GM18867 (cell line): ENCODE data around the gene HIP1.
"Not testable (repeated sequence)": the region's sequence is repeated elsewhere in the genome, so short reads cannot be mapped to it uniquely, and the experiment has no call there.

Experiments used
- ATAC-seq: cut with Tn5 transposase; IDR thresholded peaks from one replicate; pipeline ENCODE4 v1.9.1; 2021; ENCODE audit warnings: mild to moderate bottlenecking, moderate library complexity; ENCODE audit not compliant: unreplicated experiment

Gene HIP1

GRCh38 chr7:75739796-75740672 lies 1.3 kb upstream of the HIP1 start:
- ATAC-seq: peak; percentile 23

GRCh38 chr7:75738975-75739795 lies 444 bp upstream of the HIP1 start:
- peak; percentile 91 for ATAC-seq

- no peak for ATAC-seq
These were observed 711 bp downstream of the HIP1 start for GRCh38 chr7:75737856-75738603.

- ATAC-seq: no peak
These were observed 3.0 kb downstream of the HIP1 start for GRCh38 chr7:75735581-75736350.

DNA sequence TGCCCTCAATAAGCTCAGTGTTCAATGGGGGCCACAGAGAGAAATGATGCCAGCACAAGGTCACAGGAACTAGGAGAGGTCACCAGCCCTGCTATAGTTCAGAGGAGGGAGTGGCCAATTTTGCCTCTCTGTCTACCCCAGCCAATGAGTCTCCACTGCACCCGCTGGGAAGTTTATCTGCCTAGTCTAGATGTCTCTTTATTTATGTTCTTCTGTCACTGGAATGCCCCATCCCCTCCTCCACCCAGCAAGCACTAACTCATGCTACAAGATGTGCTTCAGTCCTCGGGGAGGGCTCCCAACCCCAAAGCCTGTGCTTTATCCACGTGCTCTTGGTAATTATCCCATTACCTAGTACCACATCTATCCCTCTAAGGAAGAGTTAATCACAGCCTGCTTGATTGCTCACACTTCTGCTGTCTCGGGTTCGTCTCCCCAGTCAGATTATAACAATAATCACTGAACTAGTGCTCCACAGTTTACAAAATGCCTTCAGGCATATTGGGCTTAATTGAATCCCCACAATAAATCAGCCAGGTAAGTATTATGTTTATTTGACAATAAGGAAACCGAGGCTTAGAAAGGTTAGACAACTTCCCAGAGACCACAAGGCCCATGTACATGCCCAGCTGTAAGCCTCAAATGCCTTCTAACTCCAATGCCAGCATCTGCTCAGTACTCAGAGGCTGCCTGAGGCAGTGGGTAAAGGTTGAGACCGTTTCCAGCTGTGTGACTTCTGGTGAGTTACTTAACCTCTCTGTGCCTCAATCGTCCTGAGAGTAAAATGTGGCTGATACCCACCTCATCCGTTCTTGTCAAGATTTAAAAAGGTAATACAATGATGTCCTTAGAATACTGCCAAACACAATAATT lies 3.9 kb downstream of the HIP1 start:
- no peak for ATAC-seq

DNA sequence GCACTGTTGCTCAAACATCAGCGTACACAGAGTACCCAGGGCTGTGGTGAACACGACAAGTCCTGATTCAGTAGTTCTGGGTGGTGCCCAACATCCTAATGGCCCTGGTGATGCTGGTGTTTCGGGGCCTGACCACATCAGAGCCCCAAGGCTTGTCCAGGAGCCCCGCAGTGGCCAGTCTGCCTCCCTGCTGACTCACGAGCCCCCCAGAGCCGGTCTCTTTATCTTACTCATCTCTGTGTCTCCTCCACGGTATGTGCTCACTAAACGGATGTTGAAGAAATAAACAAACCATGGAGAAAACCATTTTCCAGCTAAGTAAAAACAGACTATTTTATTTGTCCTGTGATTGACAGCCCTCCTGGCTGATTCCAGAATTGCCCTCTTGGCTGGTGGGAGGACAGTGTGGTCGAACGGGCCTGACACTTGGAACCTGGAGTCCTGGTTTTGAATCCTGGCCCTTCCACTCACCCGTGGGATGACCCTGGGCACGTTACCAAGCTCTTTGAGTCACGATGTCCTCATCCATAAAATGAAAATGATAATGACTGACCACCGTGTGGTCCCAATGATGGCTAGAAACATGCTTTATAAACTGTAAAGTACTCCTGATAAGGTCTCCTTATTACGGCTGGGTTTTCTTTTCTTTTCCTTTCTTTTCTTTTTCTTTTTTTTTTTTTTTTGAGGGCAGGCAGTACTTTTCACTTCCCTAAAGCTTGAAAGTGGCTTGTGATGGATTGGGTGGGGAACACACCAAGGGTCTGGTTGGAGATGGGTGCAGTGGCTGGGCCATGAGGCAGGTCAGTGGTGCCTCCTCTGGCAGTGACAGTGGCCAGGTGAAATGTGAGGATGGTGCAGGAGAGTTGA lies 5.7 kb downstream of the HIP1 start:
- ATAC-seq: no peak

- ATAC-seq: no peak
These were observed 6.7 kb downstream of the HIP1 start for GRCh38 chr7:75732016-75732521.

GRCh38 chr7:75729851-75730274 lies 8.9 kb downstream of the HIP1 start:
- ATAC-seq: no peak

GRCh38 chr7:75727881-75728593 lies 10.7 kb downstream of the HIP1 start:
- no peak for ATAC-seq

DNA sequence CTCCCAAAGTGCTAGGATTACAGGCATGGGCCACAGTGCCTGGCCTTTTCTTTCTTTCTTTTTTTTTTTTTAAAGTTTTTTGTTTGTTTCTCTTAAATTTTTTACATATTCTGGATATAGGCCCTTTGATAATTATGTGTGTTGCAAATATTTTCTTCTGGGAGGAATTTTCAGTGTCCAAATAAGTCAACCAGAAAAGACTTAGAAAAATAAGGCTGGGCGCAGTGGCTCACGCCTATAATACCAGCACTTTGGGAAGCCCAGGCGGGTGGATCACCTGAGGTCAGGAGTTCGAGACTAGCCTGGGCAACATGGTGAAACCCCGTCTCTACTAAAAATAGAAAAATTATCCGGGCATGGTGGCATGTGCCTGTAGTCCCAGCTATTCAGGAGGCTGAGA lies 11.4 kb downstream of the HIP1 start:
- ATAC-seq: not testable (repeated sequence)

GRCh38 chr7:75725306-75725705 lies 13.4 kb downstream of the HIP1 start:
- no peak for ATAC-seq

DNA sequence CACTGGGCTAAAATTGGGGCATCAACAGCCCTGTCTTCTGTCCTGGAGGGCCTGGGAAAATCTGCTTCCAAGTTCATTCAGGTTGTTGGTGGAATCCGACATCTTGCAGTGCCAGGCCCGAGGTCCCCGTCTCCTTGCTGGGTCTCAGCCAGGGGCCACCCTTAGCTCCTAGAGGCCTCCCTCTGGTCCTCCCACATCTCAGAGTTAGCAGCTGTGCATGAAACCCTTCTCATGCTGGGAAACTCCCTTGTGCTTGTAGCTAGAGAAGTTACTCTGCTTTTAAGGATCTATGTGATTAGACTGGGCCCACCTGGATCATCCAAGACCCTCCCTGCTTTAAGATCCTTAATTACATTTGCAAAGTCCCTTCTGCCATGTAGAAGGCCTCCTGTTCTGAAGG lies 15.3 kb downstream of the HIP1 start:
- no peak for ATAC-seq

- ATAC-seq: no peak
These were observed 16.4 kb downstream of the HIP1 start for GRCh38 chr7:75722373-75722772.

DNA sequence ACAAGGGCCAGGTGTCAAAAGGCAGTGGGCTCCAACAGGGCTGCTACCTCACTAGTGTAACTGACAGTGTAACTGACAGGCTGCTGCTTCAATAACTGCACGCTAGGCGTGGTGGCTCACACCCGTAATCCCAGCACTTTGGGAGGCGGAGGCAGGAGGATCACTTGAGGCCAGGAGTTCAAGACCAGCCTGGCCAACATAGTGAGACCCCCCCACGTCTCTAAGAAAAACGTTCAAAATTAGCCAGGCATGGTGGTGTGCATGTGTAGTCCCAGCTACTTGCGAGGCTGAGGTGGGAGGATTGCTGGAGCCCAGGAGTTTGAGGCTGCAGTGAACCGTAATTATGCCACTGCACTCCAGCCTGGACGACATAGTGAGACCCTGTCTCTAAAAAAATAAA lies 16.8 kb downstream of the HIP1 start:
- ATAC-seq: not testable (repeated sequence)

DNA sequence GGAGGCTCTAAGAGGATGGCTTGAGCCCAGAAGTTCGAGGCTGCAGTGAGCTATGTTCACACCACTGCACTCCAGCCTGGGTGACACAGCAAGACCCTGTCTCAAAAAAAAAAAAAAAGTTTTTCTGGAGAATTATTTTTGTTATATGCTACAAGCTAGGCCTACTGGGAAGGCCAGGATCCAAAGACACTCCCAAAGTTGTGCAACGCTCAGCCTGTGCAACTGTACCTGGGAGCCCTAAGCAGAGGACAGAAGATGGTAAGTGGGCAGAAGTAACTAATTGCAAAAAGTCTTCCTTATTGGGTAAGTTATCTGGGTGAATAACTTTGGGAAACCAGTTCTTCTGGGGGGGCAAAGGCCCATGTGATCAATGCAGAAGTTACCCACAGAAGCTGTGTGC lies 17.3 kb downstream of the HIP1 start:
- ATAC-seq: no peak

DNA sequence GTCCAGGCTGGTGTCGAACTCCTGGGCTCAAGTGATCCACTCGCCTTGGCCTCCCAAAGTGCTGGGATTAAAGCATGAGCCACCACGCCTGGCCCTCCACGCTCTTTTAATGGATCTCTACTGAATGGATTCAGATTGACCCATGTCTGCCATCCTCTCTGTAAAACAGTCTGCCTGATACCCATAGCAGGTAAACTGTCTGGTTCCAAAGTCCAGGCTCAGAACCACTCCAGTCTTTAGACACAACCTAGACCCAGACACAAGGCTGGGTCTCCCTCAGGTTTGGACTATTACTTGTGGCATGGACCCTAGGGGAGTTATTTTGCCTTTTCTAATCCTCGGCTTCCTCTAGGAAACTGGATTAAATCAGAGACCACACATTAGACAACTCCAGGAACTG lies 19.1 kb downstream of the HIP1 start:
- ATAC-seq: no peak

- no peak for ATAC-seq
These were observed 20.2 kb downstream of the HIP1 start for GRCh38 chr7:75718390-75719031.
